GM12878 (cell line): ENCODE data around the gene GRB10. TPM values are rescaled to one million over a fixed set of nuclear protein-coding genes. Genes with fewer than 3 reads are reported as not detected.

Experiments
- BCLAF1 ChIP-seq: fragments of 450-650 bp; IDR thresholded peaks from 2 replicates; pipeline ENCODE4 v1.6.1; 2017; ENCODE audit warnings: antibody characterized with exemption, mild to moderate bottlenecking, moderate library complexity
- MYB ChIP-seq: fragments of 150-350 bp; IDR thresholded peaks from 2 replicates; pipeline ENCODE4 v1.6.1; 2014; ENCODE audit warnings: mild to moderate bottlenecking, low read depth, low read length, borderline replicate concordance
- POU2F2 ChIP-seq: IDR thresholded peaks from 3 replicates; pipeline ENCODE4 v1.6.1; 2011; ENCODE audit warnings: low read depth, mild to moderate bottlenecking, low read length, borderline replicate concordance
- RCOR1 ChIP-seq: conservative IDR thresholded peaks from 2 replicates; pipeline ENCODE4 v1.6.1; 2012; ENCODE audit warnings: low read depth, low read length, improper control_type of control experiment
- ZNF217 ChIP-seq: fragments of 450-650 bp; IDR thresholded peaks from 2 replicates; pipeline ENCODE4 v1.6.1; 2017; ENCODE audit warnings: antibody characterized with exemption, mild to moderate bottlenecking
- polyA plus RNA-seq, 11 experiments: library from polyadenylated mRNA; depleted of rRNA in 4 of 11; unstranded in 6 of 11; stranded (reverse) in 5 of 11; fragments of >200 nt; fragmentation: Nextera tagmentation in 4 of 11; fragmentation: Illumina TruSeq in 1 of 11; extraction: Ambion mirVana in 4 of 11; extraction: Trizol in 1 of 11; gene quantifications; 1 replicate in 1 of 11; 2 replicates in 10 of 11; pipeline versions ENCODE4 v1.2.1 to v1.2.3, GENCODE V29; 2011 to 2016; ENCODE audit warnings: inconsistent platforms in 2 of 11, missing spikeins in 2 of 11, low read depth in 1 of 11
- total RNA-seq, 4 experiments: library from RNA; depleted of rRNA in 3 of 4; stranded (reverse); fragments of >200 nt in 3 of 4; fragmentation: Illumina TruSeq in 1 of 4; extraction: Trizol in 1 of 4; gene quantifications; 2 replicates each; pipeline versions ENCODE4 v1.2.1 to v1.2.3, GENCODE V29; 2013 to 2021
- TF ChIP-seq, protein P1 (sequence below): fragments of 450-650 bp; IDR thresholded peaks from 2 replicates; pipeline ENCODE4 v1.6.1; 2017; ENCODE audit warnings: mild to moderate bottlenecking, moderate library complexity

The GRB10 gene
- total and polyA plus RNA-seq, 10 of the 15 experiments (the other 5 are each of a cell fraction or from before 2014, with no cell fraction given): 0.04 to 0.33 TPM; not detected in 8

DNA sequence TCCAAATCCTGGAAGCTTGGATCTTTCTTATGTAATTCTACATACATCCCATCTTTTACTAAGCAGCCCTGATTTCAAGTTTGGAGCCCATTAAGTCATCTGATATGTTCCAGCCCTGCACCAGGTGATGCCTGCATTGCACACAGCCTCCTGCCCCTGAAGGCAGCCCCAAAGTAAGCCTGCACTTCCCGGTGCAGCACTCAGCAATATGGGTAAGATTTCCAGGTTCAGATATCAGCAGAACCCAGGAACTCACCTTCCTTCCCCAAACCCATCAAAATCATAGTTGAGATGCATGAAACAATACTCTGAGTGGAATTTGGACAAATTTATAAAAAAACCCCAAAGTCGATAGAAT, 217.2 kb downstream of the GRB10 start (continued):
- TF ChIP-seq BCLAF1 (no peak), MYB (no peak), ZNF217 (no peak), RCOR1 (no peak), POU2F2 (no peak)
- TF ChIP-seq, protein P1, sequence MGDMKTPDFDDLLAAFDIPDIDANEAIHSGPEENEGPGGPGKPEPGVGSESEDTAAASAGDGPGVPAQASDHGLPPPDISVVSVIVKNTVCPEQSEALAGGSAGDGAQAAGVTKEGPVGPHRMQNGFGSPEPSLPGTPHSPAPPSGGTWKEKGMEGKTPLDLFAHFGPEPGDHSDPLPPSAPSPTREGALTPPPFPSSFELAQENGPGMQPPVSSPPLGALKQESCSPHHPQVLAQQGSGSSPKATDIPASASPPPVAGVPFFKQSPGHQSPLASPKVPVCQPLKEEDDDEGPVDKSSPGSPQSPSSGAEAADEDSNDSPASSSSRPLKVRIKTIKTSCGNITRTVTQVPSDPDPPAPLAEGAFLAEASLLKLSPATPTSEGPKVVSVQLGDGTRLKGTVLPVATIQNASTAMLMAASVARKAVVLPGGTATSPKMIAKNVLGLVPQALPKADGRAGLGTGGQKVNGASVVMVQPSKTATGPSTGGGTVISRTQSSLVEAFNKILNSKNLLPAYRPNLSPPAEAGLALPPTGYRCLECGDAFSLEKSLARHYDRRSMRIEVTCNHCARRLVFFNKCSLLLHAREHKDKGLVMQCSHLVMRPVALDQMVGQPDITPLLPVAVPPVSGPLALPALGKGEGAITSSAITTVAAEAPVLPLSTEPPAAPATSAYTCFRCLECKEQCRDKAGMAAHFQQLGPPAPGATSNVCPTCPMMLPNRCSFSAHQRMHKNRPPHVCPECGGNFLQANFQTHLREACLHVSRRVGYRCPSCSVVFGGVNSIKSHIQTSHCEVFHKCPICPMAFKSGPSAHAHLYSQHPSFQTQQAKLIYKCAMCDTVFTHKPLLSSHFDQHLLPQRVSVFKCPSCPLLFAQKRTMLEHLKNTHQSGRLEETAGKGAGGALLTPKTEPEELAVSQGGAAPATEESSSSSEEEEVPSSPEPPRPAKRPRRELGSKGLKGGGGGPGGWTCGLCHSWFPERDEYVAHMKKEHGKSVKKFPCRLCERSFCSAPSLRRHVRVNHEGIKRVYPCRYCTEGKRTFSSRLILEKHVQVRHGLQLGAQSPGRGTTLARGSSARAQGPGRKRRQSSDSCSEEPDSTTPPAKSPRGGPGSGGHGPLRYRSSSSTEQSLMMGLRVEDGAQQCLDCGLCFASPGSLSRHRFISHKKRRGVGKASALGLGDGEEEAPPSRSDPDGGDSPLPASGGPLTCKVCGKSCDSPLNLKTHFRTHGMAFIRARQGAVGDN: no peak
